ENCODE data around the gene SAFB2.

SAFB2 gene

DNA sequence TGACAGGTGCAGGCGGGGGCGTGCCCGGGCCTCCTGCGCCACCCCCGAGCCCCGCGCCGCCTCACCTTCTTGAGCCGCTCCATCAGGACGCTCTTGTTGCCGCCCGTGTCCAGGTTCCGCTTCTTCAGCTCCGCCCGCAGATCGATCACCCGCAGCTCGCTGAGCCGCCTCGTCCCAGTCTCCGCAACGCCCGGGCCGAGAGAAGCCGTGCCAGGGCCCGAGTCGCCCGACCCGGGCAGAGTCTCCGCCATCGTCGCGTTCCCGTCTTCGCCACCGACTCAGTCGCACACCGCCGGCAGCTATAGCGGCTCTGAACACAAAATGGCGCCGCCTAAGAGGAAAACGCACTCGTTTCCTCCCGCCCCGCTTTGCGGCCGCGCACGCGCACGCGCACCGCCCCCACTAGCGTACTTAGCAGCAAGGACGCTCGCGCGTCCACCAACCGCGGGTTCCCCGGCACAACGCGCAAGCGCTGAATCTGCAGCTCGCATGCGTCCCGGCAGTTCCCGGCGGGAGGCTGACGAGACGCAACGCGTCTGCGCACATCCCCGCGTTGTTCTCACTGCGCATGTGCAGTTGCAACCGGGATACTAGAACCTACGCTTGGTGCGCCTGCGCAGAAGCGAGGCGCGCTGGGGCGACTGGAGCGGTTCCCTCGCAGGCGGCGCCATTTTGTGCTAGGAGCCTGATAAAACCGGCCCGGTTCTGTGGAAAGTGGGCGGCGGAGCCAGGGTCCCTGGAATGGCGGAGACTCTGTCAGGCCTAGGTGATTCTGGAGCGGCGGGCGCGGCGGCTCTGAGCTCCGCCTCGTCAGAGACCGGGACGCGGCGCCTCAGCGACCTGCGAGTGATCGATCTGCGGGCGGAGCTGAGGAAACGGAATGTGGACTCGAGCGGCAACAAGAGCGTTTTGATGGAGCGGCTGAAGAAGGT, at the start of gene SAFB2, which contains the start of gene SAFB:
SAFB2 (minus strand) TSS at position 312 of the 932 bp plus-strand sequence; CDS start at position 251, 61 bp downstream.
SAFB (plus strand) TSS at position 619 of the 932 bp plus-strand sequence; CDS start at position 742, 123 bp downstream.
- DNase-seq (ENCODE audit: low read depth) = peak; percentile 99

DNA sequence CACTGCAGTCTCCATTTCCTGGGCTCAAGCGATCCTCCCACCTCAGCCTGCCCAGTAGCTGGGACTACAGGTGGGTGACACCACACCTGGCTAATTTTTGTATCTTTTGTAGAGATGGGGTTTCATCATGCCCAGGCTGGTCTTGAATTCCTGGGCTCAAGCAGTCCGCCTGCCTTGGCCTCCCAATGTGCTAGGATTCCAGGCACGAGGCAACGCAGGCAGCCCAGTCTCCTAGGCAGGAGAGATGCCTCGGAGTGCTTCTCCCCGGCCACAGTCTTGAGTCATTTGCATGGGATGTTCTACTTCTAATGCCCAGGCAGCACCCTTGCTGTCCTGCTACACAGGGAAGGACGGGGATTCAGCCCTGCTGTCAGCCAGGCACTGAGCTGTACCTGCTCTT, 49.0 kb upstream of the SAFB2 start:
- no peak for DNase-seq (ENCODE audit: low read depth)

DNA sequence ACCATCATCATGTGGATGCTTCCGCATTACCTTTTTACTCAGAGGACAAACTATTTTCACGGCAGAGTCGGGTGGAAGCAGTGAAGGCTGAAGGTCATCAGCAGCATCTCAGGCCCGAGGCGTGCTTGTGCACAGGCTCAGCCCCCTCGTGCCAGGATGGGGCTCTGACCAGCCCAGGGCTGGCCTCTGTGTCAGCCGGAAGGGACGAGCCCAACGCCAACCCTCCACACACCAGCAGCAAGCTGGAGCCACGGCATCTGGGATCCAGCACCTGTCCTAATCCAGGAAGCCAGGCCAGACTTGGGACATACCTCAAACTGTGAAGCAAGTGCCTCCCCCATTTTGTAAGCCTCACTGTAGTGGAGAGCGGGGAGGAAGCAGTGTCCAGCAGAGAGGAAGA, 46.6 kb upstream of the SAFB2 start:
- DNase-seq (ENCODE audit: low read depth) = no peak

DNA sequence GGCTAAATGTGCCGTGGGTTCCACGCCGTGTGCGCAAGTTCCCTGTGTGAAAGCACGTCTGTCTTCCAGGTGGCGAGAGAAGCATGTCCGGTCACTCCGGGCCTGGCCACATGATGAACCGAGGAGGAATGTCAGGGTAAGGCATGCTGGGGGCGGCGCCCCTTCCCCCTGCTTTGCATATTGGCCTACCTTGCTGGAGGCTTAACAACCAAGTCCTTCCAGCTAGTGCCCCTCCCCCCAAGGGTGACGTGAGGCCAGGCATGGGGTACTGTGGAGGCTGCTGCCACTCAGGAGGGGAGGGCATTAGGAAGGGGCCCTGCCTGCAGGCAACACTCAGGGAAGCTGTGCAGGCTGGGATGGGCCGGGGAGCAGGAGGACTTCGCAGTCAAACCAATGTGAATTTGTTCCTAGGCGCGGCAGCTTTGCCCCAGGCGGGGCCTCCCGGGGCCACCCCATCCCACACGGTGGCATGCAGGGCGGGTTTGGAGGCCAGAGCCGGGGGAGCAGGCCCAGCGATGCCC, 45.2 kb upstream of the SAFB2 start:
- DNase-seq (ENCODE audit: low read depth) = no peak

DNA sequence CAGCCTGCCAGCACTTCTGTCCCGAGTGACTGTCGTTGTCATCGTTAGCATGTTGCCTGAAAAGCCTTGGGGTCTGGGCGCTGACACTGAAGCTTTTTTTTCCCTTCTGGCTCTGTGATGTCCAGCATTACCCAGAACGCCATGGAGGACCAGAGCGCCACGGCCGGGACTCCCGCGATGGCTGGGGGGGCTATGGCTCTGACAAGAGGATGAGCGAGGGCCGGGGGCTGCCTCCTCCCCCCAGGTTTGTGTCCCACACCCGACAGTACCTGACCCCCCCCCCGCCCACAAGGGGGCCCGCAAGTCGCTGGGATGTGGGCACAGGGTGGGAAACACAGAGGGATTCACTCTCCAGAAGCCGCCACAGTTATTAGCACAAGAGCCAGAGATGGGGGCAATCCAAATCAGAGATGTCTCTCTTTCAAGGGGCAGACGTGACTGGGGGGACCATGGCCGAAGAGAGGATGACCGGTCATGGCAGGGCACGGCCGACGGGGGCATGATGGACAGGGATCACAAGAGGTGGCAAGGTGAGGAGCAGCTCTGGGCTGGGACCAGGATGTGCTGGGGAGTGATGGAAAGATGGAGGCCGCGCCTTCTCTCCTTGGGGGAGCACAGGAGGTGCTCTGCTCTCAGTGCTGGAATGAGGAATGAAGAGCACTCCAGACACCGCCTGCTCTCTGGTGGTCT, 44.5 kb upstream of the SAFB2 start:
- DNase-seq (ENCODE audit: low read depth) = no peak

DNA sequence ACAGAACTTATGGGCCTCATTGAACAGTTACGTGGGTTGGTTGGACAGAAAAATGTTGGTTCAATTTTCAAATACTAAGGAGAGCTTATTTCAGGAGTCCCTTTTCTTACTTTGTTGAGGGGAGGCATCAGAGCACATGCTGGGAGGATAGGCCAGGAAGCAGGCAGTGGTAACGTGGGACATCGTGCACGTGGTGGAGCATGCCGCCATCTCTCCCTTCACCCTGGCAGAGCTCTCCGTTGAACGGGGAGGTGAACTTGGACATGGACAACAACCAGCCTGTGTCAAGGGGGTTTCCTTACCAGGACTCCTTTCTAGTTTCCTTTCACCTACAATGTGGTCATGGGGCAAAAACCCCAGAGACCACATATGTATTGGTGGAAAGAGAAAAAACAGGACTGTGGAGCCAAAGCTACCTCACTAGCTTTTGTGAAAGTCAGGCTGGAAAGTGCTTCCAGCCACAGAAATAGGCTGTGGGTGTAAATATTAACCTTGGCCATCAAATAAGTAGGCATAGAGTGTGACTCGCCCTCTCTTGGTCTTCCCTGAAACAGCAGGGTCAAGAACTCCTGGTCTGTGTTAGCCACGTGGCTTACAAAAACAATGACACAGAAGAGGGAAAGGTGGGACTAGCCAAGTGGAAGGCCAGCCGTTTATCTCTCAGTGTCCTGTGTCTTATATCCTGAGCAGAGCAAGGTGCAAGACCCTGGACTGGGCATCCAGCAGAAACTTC, 43.4 kb upstream of the SAFB2 start:
- peak; percentile 53 for DNase-seq (ENCODE audit: low read depth)

DNA sequence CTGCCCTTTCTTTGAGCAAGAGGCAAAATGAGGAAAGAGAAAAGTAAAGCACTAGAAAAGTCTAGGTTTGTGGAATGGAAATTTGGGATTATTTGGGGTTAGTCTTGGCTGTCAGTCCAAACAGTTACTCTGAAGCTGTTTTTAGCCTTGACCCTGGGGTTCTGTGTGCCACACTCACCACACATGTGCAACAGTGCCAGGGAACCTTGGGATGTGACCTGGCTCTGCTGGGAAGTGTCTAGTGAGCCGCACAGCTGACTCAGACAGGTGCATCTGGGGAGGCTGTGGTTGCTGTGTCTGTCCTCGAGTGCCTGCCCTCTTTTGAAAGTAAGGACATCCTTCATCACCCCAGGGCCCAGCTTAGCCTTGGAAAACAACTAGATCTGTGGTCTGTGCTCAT, 41.9 kb upstream of the SAFB2 start:
- DNase-seq (ENCODE audit: low read depth) = no peak

DNA sequence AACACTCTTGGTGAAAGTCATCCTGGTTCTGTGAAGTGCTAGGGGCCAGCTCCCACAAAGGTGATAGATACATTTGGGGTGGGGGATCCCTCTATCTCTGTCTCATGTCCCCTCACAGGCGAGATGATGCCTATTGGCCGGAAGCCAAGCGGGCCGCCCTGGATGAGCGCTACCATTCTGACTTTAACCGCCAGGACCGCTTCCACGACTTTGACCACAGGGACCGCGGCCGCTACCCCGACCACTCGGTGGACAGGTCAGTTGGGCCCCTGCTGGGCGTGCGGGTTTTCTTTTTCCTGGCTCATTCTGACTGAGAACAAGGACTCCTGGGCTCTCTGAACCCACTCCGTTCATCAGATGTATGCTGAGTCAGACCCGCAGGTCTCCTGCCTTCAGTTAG, 41.3 kb upstream of the SAFB2 start:
- no peak for DNase-seq (ENCODE audit: low read depth)

DNA sequence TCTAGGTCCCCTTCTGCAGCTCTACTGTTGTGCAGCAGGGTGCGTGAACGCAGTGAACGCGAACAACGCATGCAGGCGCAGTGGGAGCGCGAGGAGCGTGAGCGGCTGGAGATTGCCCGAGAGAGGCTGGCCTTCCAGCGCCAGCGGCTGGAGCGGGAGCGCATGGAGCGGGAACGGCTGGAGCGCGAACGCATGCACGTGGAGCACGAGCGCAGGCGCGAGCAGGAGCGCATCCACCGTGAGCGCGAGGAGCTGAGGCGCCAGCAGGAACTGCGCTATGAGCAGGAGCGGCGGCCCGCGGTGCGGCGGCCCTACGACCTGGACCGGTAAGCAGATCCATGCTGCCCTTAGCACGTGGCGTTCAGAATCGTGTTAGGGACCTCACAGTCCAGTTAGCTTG, 38.9 kb upstream of the SAFB2 start:
- no peak for DNase-seq (ENCODE audit: low read depth)

DNA sequence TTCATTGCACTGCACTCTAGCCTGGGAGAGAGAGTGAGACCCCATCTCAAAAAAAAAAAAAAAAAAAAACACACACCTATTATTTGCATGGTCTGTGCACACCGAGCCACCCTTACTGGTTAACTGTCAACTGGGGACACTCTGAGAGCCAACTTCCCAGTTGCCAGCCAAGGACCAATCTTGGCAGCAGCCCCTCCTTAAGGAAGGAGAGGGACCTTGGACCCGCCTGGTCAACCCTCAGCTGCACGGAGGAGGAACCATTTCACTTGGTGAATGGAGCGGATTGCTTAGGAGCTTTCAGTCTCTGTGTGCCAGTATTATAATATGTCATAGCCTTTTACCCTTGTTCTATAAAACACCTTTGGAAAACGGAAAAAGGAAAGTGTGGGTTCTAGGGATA, 32.8 kb upstream of the SAFB2 start:
- no peak for DNase-seq (ENCODE audit: low read depth)

DNA sequence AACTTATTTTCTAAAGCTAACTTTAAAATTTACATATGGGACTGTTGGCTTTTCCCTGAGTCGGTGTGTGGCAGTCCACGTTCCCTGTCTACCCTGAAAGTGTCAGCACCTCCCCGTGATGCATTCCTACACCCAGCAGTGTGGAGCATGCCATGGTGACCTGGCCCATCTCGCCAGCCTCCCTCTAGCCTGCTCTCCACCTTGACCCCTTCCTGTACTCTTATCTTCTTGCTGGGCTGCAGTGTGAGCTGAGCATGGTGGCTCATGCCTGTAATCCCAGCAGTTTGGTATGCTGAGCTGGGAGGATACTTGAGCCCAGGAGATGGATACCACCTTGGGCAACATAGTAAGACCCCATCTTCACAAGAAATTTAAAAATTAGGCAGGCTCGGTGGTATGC, 32.4 kb upstream of the SAFB2 start:
- DNase-seq (ENCODE audit: low read depth) = no peak

DNA sequence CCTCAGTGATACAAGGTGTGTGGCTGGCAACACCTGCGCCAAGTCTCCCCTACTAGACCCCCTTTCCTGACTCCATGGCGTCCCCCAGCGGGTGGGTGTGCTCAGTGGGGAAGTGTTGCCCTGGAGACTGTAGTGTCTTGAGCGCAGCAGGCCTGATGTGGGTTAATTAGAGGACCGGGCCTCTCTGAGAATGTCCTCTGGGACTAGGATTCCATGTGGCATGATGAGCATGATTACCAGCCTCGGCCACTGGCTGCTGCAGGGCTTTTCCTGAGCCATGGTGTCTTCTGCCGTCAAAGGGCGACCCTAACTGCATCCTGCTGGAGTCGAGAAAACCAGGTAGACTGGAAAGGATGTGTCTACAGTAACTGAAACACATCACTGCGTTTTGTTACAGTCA, 29.7 kb upstream of the SAFB2 start:
- DNase-seq (ENCODE audit: low read depth) = no peak

DNA sequence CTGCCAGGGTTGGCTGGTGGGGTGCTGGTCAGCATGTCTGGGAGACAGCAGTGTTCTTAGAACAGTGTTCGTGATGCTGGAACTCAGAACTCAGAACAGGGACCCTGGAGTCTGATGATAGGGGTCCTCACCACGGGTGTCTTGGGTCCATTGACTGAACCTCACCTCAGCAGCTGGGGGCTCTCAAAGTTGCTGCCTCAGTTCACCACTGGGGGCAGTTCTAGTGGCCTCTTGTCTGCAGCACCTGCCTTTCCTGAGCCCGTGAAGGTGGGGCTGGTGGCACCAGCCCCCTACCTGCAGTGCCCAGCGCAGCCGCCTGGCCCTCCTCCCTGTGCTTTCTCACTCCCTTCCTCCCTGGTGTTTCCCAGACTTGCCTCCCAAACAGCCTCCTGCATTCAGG, 28.8 kb upstream of the SAFB2 start:
- no peak for DNase-seq (ENCODE audit: low read depth)

DNA sequence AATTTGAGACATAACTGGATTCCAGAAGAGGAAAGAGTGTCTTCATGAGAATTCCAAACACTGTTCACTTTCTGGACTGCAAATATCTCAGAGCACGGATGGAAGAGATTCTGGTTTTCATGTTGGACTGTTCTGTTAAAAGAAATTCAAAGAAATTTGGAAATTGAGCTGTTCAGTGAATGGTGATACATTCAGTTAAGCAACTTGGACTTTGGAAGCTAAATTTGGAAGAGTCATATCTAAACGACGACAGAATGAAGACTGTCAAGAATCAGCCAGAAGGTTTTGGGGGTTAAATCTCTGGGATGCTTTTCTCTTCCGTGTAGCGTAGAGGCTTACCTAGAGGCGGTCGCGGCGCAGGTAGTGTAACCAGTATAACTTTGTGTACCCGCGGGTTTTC, 25.9 kb upstream of the SAFB2 start:
- DNase-seq (ENCODE audit: low read depth) = no peak

DNA sequence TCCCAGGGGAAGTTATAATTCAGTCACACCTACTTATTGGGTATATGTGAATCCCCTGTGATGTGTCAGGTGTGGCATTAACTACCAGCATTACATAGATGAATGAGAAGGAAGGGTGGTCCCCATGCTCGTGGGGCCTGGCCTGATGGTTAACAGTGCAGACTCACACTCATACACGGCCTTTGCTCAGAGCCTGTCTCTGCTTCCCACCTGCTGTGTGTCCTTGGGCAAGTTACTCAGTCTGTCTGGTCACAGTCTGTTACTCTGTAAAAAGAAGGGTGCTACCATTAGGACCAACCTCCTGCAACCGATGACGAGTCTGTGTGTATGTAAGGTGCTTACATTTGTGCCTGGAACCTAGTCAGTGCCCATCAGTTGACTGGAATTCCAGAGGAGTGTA, 24.1 kb upstream of the SAFB2 start:
- DNase-seq (ENCODE audit: low read depth) = no peak

DNA sequence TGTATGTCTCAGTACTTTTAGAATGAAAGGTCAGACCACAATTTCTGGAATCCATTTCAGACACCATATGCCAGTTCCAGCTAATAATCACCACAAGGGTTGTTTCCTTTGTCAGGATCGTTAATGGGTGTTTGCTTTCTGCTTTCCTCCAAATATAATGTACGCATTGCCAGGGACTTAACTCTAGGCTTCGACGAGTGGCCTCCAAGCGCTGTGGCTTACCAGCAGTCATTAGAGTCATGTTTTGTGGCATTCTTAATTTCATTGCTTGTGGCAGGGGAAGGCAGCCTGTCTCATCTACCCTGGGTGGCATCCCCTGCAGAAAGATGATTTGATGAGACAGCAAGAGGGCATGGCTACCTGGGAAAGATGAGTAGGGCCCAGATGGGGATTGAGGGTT, 22.8 kb upstream of the SAFB2 start:
- no peak for DNase-seq (ENCODE audit: low read depth)

DNA sequence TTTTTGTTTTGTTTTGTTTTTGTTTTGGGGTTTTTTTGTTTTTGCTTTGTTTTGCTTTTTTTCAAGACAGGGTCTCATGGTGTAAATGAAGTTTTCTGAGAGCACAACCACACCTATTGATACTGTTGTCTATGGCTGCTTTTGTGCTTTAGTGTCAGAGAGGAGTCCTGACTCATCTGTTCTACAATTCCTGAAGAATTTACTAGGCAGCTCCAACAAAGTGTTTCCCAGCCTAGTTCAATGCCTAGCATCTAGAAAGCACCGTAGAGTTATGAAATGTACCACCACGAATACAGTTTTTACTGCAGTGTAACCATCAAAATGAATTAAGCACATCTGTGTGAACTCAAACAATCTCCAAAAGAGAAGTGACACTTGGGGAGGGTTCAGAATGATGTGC, 21.5 kb upstream of the SAFB2 start:
- no peak for DNase-seq (ENCODE audit: low read depth)

DNA sequence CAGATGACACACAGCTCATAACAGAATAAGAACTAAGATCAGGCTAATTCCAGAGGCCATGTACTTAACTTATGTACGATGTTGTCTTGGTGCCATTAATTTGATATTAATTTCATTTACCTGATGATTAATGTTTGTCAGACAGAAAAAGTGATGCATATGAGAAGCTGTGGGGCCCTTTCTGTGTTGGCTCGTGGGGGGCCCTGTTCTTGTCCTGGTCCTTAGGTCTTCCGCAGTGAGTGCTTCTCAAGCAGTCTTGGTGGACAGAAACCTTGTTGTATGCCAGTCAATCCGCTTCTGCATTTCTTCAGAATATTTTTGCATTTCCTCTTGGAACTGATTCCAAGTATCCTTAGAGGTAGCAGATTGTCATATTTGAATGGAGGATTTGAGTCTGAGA, 20.5 kb upstream of the SAFB2 start:
- no peak for DNase-seq (ENCODE audit: low read depth)

DNA sequence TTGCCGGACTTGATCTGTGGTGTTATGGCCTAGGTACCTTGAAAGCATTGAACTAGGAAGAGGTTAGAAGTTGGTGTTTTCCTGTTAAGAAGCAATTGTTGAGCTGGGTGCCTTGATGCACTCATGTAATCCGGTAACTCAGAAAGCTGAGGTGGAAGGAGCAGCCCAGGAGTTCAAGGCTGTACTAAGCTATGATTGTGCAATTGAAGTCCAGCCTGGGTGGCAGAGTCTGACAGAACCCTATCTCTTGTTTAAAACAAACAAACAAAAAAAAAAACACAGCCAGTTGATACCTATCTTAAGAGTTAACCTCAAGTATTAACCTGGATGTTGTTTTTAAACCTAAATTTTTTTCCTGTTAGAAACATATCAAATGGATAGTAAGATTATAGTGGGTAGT, 19.6 kb upstream of the SAFB2 start:
- DNase-seq (ENCODE audit: low read depth) = no peak

DNA sequence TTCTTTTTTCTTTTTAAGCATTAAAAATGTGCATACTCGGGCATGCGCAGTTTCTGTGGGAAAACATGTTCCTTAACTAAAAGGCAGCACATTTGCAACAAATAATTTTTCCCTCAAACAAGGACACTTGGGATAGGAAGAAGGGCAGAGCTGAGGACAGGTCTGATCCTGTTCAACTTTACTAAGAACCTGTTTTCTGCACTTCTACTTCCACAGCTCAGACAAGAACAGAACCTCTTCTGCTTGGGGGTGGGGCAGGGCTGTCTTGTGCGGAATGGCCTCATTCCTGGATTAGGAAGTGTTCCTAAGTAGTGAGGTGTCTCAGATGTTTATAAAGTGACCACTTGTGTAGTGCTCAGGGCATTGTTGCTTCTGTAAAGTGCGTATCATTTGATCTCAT, 18.6 kb upstream of the SAFB2 start:
- DNase-seq (ENCODE audit: low read depth) = no peak

DNA sequence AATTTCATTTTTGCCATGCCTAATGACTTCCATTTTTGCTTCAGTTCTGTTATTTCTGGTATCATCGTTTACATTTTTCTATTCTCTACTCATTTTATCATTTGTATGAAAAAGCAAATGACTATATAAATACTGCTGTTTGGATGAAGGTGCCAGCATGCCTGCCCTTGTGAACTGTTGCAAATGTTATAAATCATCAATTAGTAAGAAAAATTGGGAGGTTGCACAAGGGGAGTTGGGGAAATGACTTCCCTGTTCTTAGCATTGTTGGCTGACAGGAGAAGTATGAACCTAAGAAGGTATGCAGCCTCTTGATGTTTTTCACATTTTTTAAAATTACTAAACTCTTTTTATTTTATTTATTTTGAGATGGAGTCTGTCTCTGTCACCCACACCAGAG, 15.4 kb upstream of the SAFB2 start:
- DNase-seq (ENCODE audit: low read depth) = peak; percentile 51

DNA sequence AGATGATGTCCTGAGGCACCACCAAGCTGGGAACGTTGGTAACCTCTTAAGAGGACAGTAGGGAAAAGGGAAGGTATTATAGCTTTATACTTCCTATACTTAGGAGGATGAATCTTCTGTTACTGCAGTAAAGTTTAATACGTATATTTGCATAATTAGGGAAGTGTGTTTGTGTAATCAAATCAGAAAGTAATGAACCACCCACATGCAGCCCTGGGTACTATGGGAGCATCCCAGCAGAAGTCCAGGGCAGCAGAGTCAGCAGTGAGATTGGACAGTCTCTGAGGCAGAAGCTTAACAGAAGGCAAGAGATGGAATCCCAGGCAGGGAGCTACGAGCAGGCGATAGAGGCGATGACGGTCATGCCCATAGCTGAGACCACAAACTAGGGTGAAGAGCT, 12.9 kb upstream of the SAFB2 start:
- DNase-seq (ENCODE audit: low read depth) = no peak

Data from fibroblast of gingiva (primary cell).